ENCODE measurements around the gene JMJD6. TPM values are rescaled to one million over a fixed set of nuclear protein-coding genes. Genes with fewer than 3 reads are reported as not detected.
A peak's percentile ranks its signal among the peaks of the same experiment; 100 is the strongest.

Gene JMJD6
- polyA plus RNA-seq, 1 donor (not counting 4 experiments of a cell fraction or from before 2014, with no cell fraction given) = 12.0 TPM

DNA sequence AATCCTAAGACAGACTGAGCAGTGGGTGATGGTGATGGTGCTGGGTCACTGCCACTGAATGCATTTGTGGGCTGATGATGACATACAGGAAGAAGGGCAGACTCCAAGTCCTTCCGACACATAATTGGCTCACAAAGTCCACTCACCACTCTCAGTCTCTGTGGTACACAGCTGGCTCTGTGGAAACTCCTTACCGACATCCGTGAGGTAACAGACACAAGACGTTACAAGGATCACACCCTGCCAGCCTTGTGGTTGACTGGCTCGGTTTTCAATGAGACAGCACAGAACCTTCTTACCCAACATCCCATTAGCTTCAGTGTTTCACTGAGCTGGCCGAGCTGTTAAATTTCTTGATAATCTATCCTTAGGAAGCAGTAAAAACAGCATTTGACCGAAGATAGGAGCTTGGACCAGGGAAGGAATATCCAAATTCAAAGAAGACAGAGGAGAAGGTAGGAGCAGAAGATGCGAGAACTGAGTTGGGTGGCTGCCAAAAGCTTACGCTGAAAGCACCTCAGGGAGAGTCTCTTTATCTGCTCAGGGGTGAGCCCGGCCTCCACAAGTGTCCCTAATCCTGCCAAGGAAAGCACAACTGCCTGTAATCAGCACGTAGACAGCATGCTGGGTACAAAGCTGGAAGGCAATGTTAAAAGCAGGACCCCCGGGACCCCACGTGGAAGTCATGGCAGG, 10.1 kb downstream of the JMJD6 start:
- DNase-seq (ENCODE audit: low read depth, low spot score) = no peak
- dilution Hi-C loops (cut with MboI; ENCODE audit: extremely low pct_ligation_motif_present, low sequenced_read_pairs) = no loop called here
- Histone ChIP-seq H4K20me1 (ENCODE audit: control insufficient read depth, extremely low read depth, insufficient read depth, low read length) (no peaks in the 10 kb centered on the region), H3K27me3 (ENCODE audit: control insufficient read depth, extremely low read depth, insufficient read depth, low read length) (no peaks in the 10 kb centered on the region), H3K4me3 (ENCODE audit: control insufficient read depth in 2 of 3, extremely low read depth in 1 of 3, insufficient read depth in 2 of 3, low read depth in 1 of 3, low read length in 3 of 3) (no peak overlapping the region), H3K36me3 (ENCODE audit: control insufficient read depth in 2 of 2, extremely low read depth in 1 of 2, insufficient read depth in 2 of 2, low read length in 2 of 2) (peaks cover 39 to 48% of the 10 kb centered on the region in 2 experiments), H3K4me1 (ENCODE audit: control insufficient read depth, extremely low read depth, insufficient read depth, low read length) (peaks cover 5% of the 10 kb centered on the region), H3K9me1 (ENCODE audit: control insufficient read depth, extremely low read depth, insufficient read depth, low read length) (no peaks in the 10 kb centered on the region), H3K4me2 (ENCODE audit: control insufficient read depth, extremely low read depth, insufficient read depth, low read depth, low read length) (no peak overlapping the region), H2AFZ (ENCODE audit: control insufficient read depth, low read length) (no peak overlapping the region), H3K27ac (ENCODE audit: control insufficient read depth, insufficient read depth, low read length) (peak overlapping the region; percentile 38), H3K9ac (ENCODE audit: control insufficient read depth, extremely low read depth, insufficient read depth, low read length) (peak overlapping the region; percentile 31), H3K9me3 (ENCODE audit: control insufficient read depth, low read depth, low read length) (no peaks in the 10 kb centered on the region), H3K79me2 (ENCODE audit: control insufficient read depth, insufficient read depth, low read length) (peaks cover 12% of the 10 kb centered on the region)
- no peak for TF ChIP-seq EZH2 (IDR thresholded peaks at IDR 0.05; ENCODE audit: low read length)
- TF ChIP-seq, protein P1, sequence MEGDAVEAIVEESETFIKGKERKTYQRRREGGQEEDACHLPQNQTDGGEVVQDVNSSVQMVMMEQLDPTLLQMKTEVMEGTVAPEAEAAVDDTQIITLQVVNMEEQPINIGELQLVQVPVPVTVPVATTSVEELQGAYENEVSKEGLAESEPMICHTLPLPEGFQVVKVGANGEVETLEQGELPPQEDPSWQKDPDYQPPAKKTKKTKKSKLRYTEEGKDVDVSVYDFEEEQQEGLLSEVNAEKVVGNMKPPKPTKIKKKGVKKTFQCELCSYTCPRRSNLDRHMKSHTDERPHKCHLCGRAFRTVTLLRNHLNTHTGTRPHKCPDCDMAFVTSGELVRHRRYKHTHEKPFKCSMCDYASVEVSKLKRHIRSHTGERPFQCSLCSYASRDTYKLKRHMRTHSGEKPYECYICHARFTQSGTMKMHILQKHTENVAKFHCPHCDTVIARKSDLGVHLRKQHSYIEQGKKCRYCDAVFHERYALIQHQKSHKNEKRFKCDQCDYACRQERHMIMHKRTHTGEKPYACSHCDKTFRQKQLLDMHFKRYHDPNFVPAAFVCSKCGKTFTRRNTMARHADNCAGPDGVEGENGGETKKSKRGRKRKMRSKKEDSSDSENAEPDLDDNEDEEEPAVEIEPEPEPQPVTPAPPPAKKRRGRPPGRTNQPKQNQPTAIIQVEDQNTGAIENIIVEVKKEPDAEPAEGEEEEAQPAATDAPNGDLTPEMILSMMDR (optimal IDR thresholded peaks at IDR 0.05 in 1 of 3, IDR thresholded peaks at IDR 0.05 in 1 of 3, conservative IDR thresholded peaks at IDR 0.05 in 1 of 3; ENCODE audit: extremely low read depth in 1 of 3, insufficient read depth in 2 of 3, low read length in 3 of 3) = no peak
- FAIRE-seq = peak; percentile 39

DNA sequence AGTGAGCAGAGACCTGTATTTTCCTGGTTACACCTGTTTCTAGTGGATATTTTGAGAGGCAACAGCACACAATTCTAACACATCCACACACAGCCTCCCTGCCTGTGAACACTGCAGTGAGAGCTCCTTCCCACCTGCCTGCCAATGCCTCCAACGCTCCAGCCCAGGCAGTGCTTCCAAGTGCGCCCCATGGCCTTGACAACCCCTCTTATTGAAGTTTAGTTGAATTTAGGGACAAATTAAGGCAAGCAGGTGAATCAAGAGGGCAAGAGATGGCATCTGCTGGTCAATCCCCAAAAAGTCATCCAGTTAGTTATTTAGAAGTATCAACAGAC, 10.9 kb downstream of the JMJD6 start:
- Histone ChIP-seq H3K79me2 (ENCODE audit: control insufficient read depth, insufficient read depth, low read length) (peaks cover 8% of the 10 kb centered on the region), H3K4me3 (ENCODE audit: control insufficient read depth in 2 of 3, extremely low read depth in 1 of 3, insufficient read depth in 2 of 3, low read depth in 1 of 3, low read length in 3 of 3) (no peak overlapping the region), H3K4me2 (ENCODE audit: control insufficient read depth, extremely low read depth, insufficient read depth, low read depth, low read length) (no peak overlapping the region), H3K27ac (ENCODE audit: control insufficient read depth, insufficient read depth, low read length) (no peak overlapping the region), H3K9me3 (ENCODE audit: control insufficient read depth, low read depth, low read length) (no peaks in the 10 kb centered on the region), H3K4me1 (ENCODE audit: control insufficient read depth, extremely low read depth, insufficient read depth, low read length) (peaks cover 9% of the 10 kb centered on the region), H4K20me1 (ENCODE audit: control insufficient read depth, extremely low read depth, insufficient read depth, low read length) (no peaks in the 10 kb centered on the region), H3K9ac (ENCODE audit: control insufficient read depth, extremely low read depth, insufficient read depth, low read length) (no peak overlapping the region), H2AFZ (ENCODE audit: control insufficient read depth, low read length) (no peak overlapping the region), H3K27me3 (ENCODE audit: control insufficient read depth, extremely low read depth, insufficient read depth, low read length) (no peaks in the 10 kb centered on the region), H3K9me1 (ENCODE audit: control insufficient read depth, extremely low read depth, insufficient read depth, low read length) (no peaks in the 10 kb centered on the region), H3K36me3 (ENCODE audit: control insufficient read depth in 2 of 2, extremely low read depth in 1 of 2, insufficient read depth in 2 of 2, low read length in 2 of 2) (peaks cover 32 to 45% of the 10 kb centered on the region in 2 experiments)
- FAIRE-seq (no peak), DNase-seq (ENCODE audit: low read depth, low spot score) (no peak)
- dilution Hi-C loops (cut with MboI; ENCODE audit: extremely low pct_ligation_motif_present, low sequenced_read_pairs) = no loop called here
- no peak for TF ChIP-seq EZH2 (IDR thresholded peaks at IDR 0.05; ENCODE audit: low read length)
- TF ChIP-seq, protein P1 (optimal IDR thresholded peaks at IDR 0.05 in 1 of 3, IDR thresholded peaks at IDR 0.05 in 1 of 3, conservative IDR thresholded peaks at IDR 0.05 in 1 of 3; ENCODE audit: extremely low read depth in 1 of 3, insufficient read depth in 2 of 3, low read length in 3 of 3) = no peak
